ENCODE measurements around the gene DDX31.

The DDX31 gene

DNA sequence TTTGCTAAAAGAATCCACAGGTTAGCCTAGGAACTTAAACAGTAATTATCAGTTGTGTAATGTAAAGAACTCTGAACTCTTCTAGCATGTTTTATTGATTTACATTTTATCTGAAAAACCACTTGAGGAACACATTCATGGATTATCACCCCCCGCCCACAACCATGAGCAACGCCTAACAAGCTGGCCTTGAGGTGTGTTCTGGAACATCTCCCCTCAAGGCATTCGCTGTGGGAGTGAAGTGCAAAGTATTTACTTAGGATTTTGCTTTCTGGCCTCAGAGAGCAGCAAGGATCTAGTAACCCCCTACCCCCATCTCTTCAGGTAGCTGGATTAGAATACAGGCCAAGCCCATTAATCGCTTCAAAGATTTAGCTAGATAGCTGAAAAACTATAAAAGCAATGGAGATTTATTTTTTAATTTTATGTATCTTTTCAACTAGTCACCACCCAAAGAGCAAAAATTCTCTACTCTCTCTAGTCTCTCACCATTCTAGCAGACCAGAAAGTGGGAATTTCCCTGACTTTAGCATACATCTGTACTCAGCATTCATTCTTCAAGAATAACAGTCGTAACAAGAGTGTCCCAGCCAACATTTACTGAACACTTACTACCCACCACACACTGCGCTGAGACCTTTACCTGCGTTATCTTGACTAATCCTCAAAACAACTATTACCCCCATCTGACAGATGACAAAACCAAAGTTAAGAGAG is 37.2 kb downstream of the DDX31 start:
- DNase-seq = no peak

DNA sequence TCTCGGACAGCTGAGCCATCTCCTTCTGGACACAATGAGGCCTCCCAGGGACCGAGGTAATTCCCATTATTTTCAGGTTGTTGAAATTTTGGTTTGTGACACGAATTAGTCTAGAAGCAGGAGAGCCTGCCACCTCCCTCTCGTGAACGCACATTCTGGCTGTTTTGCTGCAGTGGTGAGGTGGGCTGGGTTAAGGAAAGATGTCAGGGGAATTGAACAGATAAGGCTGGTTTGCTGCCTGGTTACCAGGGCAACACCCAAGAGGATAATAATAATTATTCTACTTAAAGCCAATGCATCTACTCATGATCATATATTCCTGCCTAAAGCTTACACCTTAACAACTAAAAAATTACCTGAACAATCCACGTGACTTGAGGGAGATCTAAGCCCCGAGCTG is 38.1 kb downstream of the DDX31 start:
- no peak for DNase-seq

DNA sequence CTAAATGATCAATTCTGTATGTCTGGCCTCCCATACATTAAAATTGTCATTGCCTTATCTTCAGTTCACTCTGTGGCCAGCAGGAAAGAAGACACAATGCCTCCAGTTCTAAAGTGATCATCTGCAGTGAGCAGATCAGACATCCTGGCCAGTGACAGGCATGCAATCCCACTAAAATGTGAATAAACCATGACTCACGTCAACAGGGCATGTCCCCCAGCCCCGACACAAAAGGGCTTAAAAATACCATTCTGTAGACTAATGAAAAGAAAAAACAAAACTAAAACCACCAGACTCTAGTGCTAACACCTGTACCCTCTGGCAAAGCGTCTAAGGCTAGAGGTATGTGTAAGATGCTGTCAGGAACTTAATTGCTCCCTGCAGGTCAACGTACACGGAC is 38.5 kb downstream of the DDX31 start:
- DNase-seq = no peak

DNA sequence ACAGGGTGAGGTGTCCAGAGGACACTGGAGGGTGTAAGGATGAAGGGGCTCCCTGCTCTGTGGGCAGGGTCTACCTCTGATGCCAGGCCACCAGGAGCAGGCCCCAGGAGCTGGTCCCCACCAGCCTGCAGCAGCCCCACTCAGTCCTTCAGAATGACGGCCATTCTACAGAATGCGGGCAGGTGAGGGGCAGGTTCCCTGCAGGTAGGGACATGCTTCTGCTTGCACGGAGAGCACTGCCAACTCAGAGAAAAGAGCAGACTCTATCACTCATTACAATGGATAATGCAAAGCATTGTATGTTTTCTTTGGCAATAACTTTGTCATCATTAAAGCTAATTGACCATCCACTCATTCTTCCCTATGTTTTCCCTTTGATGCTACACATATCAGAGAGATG is 39.0 kb downstream of the DDX31 start:
- no peak for DNase-seq

DNA sequence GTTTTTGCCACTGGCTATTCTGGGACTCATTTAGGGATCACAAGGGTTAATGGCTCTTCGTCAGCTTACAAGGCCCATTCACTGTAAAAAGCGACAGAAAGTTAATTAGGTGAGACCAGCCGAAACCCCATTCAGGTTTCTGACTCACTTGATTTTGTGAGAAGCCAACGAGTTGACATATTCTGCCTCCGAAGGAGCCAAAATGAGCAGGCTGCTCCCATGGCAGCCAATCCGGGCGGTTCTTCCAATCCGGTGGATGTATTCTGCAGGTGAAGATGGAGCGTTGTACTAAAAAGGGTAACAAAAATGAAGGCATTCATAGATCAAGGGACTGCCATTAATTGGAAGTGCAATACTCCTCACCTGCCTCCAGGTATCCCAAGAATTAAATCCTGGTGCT is 39.7 kb downstream of the DDX31 start:
- no peak for DNase-seq

DNA sequence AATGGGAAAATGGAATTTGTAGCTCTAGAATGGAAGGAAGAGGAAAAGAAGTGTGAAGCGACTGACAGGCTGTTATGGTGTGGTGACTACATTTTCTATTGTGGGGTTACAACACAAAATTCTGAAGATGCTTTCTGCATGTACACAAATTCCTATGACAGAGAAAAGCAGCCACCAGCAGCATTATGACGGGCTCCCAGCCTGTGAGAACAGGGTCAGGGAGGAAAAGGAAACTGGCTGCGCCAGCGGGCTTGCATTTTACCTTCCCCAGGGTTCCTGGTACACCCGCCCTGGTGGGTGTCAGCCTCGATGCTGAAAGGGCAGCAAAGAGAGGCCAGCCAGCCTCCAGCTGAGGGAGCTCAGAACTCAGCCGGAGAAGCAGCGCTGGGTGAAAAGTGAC is 41.0 kb downstream of the DDX31 start:
- DNase-seq = no peak

DNA sequence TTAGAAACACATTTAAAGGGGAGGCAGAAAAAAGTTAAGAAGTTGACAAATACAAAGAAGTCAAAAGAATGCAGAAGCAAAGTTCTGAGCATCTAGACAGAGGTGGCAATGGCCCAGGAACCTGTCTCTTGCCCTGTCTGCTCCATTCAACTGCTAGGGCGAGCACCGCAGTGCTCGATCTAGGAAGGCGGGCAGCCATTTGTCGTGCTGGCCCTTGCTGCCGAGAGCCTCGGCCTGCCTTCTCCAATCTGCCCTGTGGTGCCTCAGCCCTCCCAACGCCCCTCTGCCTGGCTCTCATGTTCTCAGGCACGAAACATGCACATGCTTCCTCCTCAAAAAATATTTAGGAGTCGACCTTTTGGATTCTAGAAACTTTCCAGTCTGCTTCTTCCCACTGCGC is 42.2 kb downstream of the DDX31 start:
- DNase-seq = no peak

DNA sequence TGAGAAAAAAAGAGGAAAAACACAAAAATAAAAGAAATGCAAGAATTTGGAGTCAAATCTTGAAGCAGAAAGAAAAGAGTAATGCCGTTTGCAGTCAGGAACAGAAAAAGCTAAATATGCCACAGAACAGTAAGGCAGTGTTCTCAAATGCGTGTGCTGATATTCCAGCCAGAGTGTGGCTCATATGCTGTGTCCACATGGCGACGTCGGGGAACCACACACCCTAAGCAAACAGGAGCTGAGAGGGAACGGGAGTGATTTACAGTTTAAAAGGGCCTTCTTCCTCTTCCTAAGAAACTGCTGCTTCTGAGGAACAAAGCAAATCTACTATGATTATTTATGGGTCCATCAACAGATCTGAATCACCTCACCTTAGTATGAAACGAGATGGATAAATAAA is 42.7 kb downstream of the DDX31 start:
- no peak for DNase-seq

DNA sequence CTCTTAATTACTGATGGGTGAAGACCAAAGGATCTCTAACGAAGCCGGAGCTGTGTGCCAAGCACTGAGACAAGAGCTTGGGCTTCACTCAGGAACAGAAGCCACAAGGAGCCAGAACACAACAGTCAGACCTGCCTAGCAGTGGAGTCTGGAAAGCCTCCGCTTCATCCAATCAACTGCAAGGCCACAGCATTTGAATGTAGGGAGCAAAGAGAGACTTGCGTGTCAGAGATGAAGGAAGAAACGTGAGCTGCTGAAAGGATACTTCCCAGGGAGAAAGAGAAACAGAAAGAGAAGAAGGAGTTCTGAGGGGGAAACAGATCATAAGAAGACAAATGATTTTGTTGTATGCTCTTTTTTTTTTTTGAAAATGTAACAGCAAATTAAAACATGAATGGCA is 43.5 kb downstream of the DDX31 start:
- no peak for DNase-seq

DNA sequence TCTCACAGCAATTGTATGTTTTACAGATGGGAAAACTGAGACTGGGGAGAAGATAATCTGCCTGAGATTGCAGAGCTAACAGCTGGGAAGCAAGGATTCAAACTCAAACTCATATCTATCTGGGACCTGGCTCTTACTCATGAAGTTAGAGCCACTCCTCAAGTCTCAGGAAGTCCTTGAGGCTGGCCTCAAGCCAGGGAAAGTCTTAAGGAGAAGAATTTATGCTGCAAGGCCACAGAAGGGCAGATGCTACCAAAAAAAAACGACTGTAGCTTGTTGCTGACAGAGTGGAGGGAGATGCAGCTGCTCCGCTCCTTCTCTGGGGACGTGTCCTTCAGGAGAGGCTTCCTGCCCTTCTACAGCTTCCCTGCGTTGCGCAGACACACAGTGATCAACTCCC is 47.6 kb downstream of the DDX31 start:
- no peak for DNase-seq

DNA sequence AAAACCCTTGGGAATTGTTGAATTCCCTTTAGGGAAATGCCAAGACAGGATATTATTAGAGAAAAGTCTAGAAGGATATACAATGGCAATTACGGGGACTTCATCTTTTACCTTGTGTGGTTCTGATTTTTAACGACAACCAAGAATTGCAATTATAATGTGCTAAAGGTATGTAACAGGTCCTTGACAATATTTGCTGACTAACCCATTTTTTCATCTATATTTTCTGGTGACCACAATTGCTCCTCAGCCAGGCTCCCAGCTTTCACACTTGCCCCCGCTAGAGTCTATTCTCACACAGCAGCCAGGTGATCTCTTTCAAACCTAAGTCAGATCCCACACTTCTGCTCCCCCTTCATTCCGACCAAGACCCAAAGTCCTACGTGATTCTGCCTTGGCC is 53.1 kb downstream of the DDX31 start:
- DNase-seq = no peak

DNA sequence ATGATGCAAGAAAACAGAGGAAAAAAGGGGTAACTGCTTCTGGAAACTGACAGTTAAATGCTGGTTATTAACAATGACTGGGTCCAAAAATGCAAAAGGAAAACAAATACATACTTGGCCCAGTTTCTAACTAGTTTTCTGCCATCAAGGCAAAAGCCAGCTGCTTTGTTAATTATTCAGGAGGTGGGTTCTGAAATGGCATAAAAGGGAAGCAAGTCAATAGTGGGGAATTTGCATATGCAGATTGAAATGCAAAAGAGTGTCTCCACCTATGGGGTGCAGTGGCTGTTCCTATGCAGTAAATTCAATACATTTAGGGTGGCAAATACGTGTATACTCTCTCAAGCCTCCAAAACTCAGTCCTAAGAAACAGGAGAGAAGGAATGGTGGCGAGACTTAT is 54.0 kb downstream of the DDX31 start:
- DNase-seq = no peak

DNA sequence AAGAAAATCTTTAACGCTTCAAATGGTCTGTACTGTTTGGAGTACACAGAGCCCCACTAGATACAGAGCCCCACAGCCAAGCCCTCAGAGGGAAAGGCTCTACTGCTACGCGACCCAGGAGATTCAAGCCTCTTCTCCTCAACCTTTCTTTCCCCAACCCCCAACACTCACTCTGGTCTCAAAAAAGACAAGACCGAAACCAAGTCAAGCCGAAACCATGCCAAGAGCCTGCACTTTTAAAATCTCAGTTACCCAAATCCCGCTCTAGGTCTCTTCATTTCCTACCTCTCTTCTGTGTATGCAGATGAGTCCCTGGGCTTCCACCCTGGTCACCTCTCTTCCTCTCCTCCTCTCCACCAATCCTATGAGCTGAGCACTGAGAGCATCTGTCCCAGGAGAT is 55.5 kb downstream of the DDX31 start:
- DNase-seq = no peak

DNA sequence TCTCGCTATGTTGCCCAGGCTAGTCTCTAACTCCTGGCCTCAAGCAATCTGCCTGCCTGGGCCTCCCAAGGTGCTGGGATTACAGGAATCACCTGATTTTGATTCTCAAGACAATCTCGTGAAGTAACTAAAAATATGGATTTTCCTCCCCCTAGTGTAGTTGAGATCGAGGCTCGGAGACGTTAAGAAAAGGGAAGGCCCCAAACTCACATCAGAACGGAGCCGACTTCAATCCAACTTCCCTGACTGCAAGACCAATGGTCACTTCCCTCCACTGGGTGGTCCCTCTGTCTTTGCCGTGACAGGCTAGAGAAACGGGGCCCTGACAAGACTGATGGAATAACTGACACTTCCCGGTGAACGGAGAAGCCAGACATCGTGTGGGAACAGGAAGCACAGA is 59.1 kb downstream of the DDX31 start:
- no peak for DNase-seq

DNA sequence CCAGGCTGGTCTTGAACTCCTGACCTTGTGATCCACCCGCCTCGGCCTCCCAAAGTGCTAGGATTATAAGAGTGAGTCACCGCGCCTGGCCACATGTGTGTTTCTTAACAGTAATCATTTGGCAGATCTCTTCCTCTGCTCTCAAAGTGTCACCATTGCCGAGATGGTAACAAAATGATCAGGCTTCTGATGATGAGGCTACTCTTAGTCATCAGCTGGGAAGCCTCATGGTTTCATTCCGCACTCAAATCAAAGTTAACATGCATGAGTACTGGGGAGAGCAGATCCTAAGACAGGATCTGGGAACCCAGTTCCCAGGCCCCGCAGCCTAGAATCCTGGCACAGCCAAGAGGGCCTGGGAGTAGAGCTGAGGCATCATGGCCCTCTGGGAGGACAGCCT is 60.0 kb downstream of the DDX31 start:
- DNase-seq = no peak

DNA sequence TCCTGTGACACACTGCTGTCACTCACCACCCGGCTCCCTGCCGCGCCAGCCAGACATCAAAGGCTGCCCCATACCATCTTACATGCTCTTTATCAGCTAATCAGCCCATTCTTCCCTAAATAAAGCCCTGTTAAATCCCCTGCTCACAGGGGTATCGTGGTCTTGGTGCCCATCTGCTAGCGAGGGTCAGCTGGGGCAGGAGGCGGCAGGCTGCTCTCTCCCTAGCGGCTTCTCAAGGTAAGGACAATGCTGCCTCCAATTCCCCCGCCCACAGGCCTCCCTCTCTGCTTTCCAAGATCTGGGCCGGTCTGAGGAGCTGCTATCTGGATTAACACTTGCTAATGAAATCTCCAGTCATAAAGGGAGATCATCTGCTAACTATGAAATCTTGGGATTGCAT is 60.6 kb downstream of the DDX31 start:
- DNase-seq = no peak

DNA sequence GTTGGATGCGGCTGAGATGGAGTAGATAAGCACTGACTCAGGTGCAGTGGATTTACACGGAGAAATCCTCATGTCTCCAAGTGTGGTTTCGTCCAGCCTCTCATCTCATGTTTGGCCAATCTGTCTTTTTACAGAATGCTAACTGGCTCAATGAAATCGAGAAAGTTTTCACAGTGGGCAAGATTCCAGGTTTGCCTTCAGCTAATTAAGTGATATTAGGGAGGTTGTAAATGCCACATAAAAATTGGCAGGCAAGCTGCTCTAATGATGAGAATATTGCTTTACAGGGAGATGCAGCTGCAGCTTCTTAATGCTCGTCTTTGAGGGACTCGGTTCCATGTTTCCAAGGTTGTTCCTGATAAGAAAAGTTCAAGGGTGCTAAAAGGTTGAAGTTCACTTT is 63.7 kb downstream of the DDX31 start:
- DNase-seq = no peak

DNA sequence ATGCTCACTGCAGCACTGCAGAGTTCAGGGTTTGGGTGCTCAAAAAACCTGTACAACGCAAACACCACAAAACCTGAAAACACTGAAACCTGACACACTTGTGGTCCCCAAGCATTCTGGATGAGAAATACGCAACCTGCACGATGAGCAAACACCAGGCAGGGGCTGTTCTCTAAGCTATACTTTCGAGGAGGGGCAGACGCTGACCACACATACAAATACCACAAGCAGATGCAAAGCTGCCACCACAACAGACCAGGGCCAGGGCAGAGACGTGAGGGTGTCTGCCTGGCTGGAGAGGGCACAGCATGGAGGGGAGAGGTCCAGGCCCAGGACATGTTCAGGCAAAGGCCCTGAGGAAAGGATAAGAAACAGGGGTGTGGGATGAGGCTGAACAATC is 64.4 kb downstream of the DDX31 start:
- no peak for DNase-seq

DNA sequence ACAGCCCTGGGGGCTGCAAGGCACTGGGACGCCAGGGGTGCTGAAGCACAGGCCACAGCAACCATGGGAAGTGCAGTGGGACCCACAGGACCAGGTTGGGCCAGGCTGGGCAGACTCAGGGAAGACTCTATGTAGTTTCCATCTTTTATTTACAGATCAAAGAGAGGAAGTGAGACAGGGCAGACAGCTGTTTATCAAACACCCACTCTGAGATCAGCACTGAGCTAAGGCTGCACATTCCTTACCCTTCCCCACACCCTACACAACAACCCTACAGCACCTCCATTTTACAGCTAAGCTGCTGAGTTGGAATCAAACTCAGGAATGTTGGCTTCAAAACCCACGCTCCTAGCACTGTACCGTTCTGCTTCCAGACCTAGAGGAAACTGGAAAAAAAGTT is 67.6 kb downstream of the DDX31 start:
- DNase-seq = no peak

DNA sequence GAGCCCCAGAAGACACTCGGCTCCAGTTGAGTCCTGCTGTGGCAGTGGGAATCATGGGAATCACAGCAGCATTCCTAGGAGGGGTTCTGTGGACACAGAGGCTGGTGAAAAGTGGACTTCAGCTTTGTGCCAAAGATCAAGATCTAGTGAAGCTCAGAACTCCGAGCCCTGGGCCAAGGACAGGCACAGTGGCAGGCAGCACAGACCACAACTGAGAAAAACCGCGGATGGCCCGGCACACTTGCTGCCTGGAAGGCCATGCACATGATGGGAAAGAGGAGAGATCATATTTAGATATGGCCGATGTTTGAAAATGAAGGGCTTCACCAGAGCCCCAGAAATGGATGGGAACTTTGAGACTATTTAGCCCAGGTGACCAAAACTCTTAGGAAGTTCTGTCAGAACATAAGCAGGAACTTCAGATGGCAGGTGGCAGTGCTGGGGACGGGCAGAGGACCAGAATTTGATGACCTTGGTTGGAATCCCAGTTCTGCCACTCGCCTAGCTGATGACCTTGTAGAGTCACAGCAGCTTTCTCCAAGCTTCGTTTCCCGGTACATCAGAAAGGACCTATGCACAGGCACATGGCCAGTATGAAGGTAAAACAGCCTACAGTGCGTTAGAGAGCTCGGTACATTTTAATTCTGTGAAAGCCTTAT is 69.3 kb downstream of the DDX31 start:
- no peak for DNase-seq

DNA sequence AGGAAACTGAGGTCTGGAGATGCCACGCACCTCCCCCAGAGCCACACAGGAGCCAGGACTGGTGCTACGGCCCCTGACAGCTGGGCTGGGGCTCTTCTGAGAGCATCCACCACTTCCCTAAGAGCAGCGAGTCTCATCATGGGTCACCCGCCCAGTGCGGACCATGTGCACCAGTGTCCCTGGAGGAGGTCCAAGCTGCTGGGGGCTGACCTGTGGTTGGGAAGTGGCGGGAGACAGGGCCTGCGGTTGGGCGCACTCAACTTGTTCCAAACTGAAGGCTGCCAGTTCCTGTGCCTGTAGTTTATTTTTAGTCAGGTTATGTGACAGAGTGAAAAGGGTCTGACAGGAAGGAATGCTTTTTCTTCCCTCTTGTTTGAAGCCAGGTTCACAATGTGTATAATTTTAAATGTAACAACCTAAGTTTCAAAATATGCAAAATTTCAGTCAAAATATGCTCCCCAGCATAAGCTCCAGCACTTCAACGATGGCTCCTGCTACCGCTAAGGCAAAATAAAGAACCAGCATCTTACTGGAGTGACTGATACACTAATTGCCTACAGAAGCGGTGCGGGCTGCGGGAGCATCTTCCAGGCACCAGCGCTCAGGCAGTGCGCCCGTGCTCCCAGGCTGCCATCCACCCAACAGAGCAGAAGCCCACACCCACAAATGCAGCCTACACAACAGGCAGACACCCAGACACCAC is 72.6 kb downstream of the DDX31 start:
- no peak for DNase-seq

DNA sequence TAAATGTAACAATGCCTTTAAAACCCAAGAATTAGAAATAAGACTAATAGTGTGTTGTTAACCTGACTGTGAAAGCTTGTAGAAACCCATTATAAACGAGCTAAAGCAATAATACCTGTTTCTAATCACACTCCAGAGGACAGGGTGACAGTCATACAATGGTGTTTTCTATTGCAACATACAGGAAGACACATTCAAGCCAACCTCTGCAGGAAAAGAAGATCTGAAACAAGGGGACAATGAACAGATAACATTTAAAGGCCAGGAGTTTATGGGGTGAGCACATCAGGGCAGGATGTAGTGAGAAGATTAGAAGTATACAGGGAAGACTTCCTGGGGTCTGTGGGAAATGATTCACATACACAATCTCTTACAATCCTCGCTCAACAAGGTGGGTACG is 73.6 kb downstream of the DDX31 start:
- no peak for DNase-seq

DNA sequence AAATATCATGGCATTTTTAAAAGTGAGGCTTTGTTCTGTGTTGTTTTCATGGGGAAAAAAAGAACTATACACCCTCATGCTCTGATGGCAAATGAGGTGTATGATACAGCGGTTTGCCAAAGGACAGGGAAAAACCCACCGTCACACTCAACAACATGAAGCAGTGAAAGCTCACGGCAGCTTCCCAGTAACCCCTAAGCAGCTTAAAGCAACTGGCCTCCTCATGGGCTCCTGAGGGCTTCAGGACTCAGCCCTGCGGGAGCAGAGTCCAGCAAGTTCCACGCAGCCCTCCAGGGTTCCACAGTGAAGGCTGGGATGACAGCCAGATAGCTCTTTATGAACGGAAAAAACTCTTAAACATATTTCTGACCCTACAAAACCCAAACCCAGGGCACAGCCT is 74.5 kb downstream of the DDX31 start:
- DNase-seq = no peak

DNA sequence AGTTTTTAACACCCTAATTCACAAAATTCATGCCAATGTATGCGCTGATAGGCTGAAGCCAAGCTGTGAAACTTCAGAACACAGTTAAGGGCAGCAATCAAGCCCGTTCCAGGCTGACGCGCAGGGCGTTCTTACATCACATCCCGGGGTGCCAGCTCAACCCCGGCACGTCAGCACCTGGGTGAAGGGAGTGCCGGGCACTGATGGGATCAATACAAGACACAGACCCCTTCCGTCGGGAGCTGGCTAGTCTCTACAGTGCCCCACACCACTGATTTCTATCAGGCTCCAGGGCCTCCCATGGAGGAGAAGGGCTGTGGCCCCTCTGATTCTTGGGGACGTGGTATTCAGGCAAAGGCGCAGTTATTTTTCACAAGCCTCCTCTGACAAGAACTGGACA is 75.4 kb downstream of the DDX31 start:
- DNase-seq = no peak

DNA sequence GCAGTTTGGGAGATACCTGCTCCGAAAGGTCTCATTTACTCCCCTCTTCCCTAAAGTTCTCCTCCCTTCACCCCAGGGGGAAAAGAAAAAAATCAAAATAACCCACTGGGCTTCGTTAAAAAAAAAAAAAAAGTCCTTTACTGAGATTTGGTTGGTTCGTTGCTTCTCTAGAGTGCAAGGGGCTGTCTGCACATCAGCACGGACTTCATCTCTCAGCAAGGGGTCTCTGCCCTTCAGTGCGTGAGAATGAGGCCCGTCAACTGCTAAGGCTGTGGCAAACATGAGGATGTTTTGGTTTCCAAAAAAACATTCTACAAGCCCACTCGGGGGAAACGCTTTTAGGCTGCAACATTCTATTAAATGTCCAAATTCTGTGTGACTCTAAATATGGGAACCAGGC is 77.3 kb downstream of the DDX31 start:
- no peak for DNase-seq
